Femur (tissue), 1 donor: ENCODE measurements around the gene MAN1C1.
A peak's percentile ranks its signal among the peaks of the same experiment; 100 is the strongest.
"Not testable (repeated sequence)": the region's sequence is repeated elsewhere in the genome, so short reads cannot be mapped to it uniquely, and the experiment has no call there.

ENCODE experiments used
- DNase-seq: peaks from one replicate; pipeline ENCODE4 v3.0.0-alpha.2; 2017

MAN1C1 gene

DNA sequence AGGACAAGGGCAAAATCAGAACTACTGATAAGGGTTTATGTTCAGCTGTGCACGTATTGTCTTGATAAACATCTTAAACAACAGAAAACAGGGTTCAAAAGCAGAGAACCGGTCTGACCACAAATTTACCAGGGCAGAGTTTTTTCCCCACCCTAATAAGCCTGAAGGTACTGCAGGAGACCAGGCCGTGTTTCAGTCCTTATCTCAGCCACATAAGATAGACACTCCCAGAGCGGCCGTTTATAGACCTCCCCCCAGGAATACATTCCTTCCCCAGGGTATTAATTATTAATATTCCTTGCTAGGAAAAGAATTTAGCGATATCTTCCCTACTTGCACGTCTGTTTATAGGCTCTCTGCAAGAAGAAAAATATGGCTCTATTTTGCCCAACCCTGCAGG, 19.6 kb downstream of the MAN1C1 start:
- not testable (repeated sequence) for DNase-seq

- DNase-seq, result peak; percentile 16
These were observed 24.2 kb downstream of the MAN1C1 start for GRCh38 chr1:25640646-25641328.

DNA sequence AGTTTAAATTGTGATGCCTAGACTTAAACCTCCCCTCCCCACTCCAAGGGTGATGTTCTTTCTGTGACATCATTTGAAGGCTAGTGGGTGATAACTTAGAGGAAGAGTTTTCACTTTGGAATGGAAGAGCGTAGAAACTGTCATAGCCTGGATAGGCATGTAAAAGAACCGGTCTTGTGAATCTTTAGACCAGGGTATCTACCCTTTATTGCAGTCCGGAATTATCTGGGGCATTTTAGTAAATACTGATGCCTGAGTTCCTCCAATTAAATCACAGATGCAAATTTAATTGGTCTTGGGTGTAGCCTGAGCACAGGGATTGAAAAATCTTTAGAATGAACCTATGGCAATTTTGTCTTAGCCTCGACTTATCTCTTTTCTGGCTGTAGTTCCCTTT, 24.7 kb downstream of the MAN1C1 start:
- no peak for DNase-seq

- peak; percentile 36 for DNase-seq
These were observed 25.5 kb downstream of the MAN1C1 start for GRCh38 chr1:25641931-25642573.

DNA sequence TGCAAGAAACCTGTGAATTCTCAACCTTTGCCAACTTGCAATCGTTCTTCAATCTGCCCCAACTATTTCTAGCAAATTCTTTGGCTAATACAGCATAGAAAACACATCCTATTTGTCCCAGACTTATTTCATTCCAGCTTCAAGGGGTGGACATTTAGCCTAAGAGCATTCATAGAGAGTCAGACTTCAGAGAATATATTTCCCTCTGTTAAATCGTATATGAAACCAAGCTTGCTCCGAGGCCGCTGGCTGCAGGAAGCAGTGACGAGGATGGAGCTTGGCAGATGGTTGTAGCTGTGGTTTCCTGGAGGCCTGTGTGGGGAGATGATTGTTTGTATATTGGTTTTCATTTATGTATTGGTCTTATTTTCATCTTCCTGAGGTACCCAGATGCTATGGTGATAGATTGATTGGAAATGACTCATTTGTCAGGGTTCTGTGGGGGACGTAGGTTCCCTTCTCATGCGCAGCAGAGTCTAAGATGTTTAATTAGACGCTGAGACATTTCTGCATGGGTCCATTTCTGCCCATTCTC, 26.1 kb downstream of the MAN1C1 start:
- DNase-seq, result peak; percentile 88

DNA sequence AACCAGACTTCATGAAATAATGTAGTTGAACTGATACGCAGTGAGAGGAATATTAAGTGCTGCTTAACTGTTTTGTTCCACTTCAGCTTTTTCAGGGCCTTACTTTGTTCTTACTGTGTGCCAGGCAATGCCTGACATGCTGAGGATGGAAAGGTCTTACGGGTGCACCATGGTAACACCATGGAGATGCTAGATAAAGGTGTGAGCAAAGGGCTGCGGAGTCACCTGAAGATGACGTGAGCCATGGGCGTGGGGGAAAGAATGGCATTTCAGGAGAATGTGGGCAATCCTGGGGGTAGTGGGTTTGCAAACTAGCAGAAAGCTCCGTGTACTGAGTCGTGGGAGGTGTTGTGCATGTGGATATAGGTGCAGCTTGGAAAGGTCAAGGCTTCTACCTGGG, 27.3 kb downstream of the MAN1C1 start:
- no peak for DNase-seq

DNA sequence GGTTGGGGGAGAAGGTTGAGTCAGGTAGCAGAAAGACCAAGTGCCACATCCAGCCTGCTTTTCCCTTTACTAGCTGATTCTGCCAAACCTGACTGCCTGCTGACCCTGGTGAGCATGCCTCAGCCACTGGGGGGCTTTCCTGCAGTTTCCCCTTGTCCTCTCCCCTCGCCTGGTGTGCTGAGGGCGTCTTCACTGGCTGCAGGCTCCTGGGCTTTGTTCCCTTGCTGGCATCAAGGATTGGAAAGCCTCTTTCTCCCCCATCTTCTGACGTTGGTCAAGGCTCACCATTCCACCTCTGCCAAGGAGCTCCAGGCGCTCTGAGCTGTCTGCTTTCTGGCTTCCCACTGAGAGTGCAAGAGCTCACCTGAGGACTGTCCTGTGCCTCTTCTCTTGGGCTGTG, 28.4 kb downstream of the MAN1C1 start:
- no peak for DNase-seq

GRCh38 chr1:25645637-25646400, 29.2 kb downstream of the MAN1C1 start:
- peak; percentile 16 for DNase-seq

- DNase-seq, result no peak
These were observed 30.5 kb downstream of the MAN1C1 start for GRCh38 chr1:25647106-25647505.

DNA sequence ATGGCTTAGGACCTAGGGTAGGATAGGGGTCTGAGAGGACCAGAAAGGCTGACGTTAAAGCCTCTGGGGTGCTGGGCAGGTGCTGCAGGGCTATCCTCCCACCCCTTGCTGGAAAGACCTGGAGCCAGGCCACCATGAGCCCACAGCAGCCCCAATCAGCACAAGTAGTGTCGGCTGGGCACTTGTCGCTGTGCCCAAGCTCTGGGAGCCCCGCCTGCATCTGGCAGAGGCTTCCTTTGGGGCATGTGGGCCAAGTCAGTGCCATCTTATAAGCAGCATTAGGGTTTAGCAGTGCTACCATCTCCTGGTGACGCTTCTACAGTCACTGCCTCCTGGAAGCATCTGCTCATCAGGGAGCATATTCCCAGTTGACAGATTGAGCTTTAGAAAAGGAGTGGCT, 31.3 kb downstream of the MAN1C1 start:
- DNase-seq, result peak; percentile 12

- DNase-seq, result no peak
These were observed 32.3 kb downstream of the MAN1C1 start for GRCh38 chr1:25648681-25649440.

DNA sequence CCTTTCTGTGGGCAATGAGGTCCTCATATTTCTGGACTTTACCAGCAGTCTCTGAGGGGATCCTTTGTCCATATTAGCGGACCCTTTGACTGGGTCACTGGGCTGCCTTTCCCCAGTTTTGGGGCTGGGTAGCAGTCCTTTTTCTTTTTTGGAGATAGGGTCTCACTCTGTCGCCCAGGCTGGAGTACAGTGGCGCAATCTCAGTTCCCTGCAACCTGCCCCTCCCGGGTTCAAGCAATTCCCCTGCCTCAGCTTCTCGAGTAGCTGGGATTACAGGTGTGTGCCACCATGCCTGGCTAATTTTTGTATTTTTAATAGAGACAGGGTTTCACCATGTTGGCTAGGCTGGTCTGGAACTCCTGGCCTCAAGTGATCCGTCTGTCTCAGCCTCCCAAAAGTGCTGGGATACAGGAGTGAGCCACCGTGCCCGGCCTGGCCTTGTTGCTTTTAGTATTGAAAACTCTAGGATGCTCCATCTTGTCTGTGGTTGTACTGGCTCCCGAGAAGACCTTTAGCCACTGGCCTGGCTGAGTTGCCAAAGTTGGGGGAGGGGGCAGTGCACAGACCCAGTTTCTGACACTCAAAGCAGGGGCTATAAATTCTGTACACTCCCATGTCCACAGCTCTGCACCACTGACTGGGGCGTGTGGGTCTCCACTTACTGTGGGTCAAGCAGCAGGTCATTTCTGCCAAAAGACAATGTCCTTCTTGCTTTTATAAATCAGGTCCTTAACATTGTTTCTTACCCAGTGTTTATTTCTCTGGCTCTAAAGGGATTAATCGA, 33.1 kb downstream of the MAN1C1 start:
- peak; percentile 13 for DNase-seq

DNA sequence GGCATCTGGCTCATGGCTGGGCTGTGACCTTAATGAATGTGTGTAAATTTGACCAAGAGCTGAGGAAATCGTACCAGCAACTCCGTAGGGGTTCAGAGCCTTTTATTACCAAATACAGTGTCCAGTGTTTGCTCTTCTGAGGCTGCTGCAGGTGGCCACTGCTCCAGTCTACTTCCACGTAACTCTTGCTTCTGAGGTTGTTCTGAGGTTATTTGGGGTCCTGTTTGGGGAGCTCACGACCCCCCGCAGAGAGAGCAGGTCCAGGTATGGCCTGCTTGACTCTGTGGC, 33.6 kb downstream of the MAN1C1 start:
- DNase-seq, result no peak

DNA sequence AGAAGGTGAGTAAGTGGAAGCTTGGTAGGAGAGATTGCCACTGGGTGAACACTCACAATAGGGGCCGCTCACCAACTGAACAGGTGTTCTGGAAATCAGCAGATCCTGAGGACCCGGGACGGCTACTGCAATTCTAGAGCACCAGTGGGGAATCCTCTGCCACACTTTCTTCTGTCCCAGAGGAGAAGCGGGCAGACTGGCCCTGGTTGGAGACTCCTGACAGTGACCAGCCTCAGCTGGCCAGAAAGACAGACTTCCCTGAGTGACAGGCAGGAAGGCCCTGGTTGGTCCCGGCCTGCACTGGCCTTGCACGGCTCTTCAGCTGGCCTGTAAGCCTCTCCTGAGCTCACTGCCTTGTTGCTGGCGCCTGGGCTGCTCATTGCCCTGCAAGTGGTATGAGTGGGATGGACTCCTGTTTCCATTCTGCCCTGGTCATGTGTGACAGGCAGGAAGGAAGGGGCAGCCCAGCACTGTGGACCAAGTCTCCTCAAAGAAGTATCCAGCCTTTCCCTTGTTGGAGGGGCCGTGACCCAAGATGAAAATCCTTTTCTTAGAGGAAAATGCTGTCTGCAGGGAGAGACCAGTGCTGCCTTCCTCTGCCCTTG, 34.5 kb downstream of the MAN1C1 start:
- peak; percentile 13 for DNase-seq

DNA sequence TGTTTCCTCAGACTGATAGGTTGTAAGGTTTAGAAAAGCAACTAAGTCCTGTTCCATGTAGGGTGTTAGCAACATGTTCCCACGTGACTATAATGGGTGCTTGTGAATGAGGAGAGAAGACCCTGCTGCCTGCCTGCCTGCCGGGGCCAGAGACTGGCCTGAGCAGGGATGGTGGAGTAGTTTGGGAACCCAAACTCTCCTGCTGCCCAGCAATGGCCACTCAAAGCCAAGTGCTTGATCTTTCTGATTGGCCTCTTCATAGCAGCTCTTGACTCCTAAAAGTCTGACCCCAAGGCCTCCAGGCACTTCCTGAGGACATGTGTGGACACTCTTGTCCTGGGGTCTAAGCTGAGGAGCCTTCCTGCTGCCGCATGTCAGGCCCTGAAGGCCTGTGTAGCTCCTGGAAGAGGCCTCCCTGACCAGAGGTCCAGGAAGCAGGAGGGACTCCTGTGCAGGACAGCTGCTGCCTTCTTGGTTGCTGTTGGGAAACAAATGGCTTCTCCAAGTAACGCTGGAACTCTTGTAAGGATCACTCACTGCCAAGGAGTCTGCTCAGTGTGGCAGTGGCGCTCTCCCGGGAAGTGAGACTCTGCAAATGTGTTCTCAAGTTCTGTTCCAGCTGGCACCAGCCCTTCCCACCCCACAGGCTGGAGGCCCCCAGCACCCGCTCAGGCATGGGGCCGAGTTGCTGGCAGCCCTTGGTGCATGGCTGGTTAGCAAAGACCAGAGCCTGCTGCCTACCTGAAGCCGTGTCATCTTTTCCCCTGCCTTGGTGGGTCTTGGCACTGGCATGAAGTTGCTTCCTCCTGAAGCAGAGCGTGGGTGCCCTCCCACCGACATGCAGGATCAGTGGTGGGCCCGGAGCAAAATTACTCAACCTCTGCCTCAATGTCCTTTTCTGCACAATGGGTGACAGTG, 35.5 kb downstream of the MAN1C1 start:
- peak; percentile 26 for DNase-seq

DNA sequence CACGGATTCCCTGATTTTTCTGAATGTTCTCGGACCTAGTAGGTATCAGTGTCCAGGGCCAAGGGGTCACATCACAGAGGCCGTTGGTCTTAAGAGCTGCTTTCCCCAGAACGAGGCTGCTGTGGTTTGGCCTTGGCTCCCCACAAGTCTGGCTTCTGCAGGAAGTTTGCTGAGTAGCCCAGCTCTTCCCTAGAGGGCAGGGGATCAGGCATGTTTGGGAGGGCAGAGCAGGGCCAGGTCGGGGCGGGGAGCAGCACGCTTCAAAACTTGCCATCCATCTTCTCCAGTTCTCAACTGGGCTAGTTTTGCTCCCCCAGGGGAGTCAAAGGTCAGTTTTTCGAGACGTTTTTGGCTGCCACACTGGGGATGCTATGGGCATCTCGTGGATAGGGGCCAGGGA, 37.0 kb downstream of the MAN1C1 start:
- DNase-seq, result no peak

- DNase-seq, result no peak
These were observed 37.6 kb downstream of the MAN1C1 start for GRCh38 chr1:25654109-25654660.

DNA sequence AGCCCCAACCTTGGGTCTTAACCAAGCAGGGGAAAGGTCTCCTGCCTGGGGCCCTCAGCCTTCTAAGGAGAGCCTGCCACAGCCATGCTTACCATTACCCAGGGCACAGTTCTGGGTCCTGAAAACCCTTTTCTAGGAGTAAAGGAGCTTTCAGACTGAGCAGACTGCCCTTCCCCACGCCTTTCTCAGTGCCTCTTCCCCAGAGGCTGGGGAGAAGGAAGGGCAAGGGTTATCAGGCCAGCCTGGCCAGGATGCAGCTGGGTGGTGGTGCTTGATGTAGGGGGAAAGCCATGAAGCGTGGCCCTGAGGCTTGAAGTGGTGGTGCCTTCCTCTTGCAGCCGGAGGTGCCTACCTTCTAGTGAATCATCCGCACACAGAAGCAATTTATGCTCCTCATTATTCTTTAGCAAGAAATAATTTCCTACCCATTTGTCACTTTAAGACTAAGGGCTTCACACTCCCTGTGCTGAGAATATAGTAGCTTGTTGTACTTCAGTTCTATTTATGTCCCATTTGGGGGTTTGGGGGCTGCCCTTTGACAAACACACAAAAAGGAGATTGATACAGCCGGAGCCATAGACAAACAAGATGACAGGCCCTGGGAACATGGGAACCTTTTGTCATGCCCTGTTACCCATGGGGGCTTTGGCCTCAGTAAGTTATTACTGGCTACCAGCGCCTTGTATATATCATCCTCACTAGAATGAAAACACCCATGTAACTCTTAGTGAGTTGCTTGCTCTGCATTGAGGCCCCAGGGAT, 40.7 kb downstream of the MAN1C1 start:
- DNase-seq, result no peak

DNA sequence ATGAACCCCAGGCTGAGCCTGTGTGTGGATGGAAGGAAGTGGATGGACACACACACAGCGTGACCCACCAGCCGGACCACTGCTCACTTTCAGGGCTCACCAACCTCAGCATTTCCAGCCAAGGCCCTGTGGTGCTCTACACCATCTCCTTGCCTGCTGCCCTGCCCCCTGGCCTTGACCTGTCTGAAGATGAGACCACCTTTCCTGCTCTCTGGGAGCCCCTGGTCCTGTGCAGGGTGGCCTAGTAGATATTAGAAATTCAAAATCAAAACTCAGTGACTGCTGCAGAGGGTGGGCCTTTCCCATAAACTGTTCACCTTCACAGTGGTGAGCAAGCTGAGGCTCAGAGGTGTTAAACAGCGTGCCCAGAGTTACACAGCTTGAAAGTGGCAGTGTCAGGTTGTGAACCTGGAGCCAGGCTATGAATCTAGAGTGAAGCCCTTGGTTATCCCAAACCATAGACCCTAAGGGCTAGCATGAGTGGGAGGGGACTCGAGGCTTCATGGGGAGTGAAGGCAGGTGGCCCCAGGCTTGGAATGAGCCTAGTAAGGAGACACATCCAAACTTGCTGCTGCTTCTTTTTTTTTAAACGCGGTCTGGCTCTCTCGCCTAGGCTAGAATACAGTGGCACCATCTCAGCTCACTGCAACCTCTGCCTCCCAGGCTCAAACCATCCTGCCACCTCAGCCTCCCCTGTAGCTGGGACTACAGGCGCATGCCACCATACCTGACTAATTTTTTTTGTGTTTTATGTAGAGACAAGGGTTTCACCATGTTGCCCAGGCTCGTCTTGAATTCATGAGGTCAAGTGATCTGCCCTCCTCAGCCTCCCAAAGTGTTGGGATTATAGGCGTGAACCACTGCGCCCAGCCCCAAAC, 41.5 kb downstream of the MAN1C1 start:
- no peak for DNase-seq
